ENCODE measurements around the gene FBXO48. TPM values are rescaled to one million over a fixed set of nuclear protein-coding genes. Genes with fewer than 3 reads are reported as not detected.

FBXO48 gene
- total RNA-seq, 1 experiment from 2014 or later = 0.74 TPM

DNA sequence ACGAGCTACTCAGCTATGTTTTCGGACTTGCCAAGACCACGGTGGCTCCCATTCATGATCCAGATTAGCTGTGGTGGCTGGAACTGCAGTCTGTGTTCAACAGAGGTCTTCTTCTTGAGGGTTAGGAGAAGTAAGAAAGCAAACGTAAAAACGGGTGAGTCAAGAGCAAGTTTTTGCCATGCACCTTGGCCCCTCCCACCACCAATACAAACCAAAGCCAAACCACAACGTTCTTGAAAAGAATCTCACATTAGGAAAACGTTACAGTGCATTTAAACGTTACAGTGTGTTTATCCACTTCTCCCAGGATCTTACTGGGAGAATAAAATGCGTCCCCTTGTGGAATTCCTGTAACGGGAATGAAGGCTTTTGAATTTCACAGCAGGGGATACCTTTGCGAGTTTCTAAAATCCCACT is 725 bp downstream of the FBXO48 start:
- Histone ChIP-seq H3K9me3 (ENCODE audit: control insufficient read depth, insufficient read depth, low read depth, low read length) (no peaks in the 10 kb centered on the region), H3K4me1 (ENCODE audit: control insufficient read depth, insufficient read depth, low read length) (peaks cover 17% of the 10 kb centered on the region), H3K36me3 (ENCODE audit: control insufficient read depth, insufficient read depth, low read length) (no peaks in the 10 kb centered on the region), H3K4me3 (ENCODE audit: low read depth in 2 of 2, low read length in 2 of 2) (peak overlapping the region; percentile 85 to 89), H3K27ac (ENCODE audit: low read length) (peak overlapping the region; percentile 78), H3K27me3 (ENCODE audit: control insufficient read depth, insufficient read depth, low read length) (no peaks in the 10 kb centered on the region)
- CTCF ChIA-PET = interaction anchor here (1.3 to 1.9 kb wide), 2 partner anchors 21 to 243 kb away, joined by 4 to 6 read pairs; no protein-coding TSS in a partner anchor
- no TSS peak for BruUV-seq (replicated peaks)
- ATAC-seq (no peak), DNase-seq (ENCODE audit: low read depth, low spot score) (no peak)
- in situ Hi-C loops (cut with HindIII; ENCODE audit: low pct_unique_long_range_greater_than_20kb, low sequenced_read_pairs) (no loop called here), intact Hi-C loops (cut with micrococcal nuclease; ENCODE audit: unreplicated experiment) (no loop called here)
- POLR2A ChIA-PET = interaction anchor here (0.6 to 0.9 kb wide), 3 partner anchors 99 to 1842 kb away, joined by 3 to 4 read pairs (median 4); partner anchors contain the start of gene PNO1
- TF ChIP-seq, protein P1, sequence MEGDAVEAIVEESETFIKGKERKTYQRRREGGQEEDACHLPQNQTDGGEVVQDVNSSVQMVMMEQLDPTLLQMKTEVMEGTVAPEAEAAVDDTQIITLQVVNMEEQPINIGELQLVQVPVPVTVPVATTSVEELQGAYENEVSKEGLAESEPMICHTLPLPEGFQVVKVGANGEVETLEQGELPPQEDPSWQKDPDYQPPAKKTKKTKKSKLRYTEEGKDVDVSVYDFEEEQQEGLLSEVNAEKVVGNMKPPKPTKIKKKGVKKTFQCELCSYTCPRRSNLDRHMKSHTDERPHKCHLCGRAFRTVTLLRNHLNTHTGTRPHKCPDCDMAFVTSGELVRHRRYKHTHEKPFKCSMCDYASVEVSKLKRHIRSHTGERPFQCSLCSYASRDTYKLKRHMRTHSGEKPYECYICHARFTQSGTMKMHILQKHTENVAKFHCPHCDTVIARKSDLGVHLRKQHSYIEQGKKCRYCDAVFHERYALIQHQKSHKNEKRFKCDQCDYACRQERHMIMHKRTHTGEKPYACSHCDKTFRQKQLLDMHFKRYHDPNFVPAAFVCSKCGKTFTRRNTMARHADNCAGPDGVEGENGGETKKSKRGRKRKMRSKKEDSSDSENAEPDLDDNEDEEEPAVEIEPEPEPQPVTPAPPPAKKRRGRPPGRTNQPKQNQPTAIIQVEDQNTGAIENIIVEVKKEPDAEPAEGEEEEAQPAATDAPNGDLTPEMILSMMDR (IDR thresholded peaks at IDR 0.05) = peak; percentile 39
- TF ChIP-seq POLR2AphosphoS5 (IDR thresholded peaks at IDR 0.05; ENCODE audit: low read depth, low read length) = no peak

DNA sequence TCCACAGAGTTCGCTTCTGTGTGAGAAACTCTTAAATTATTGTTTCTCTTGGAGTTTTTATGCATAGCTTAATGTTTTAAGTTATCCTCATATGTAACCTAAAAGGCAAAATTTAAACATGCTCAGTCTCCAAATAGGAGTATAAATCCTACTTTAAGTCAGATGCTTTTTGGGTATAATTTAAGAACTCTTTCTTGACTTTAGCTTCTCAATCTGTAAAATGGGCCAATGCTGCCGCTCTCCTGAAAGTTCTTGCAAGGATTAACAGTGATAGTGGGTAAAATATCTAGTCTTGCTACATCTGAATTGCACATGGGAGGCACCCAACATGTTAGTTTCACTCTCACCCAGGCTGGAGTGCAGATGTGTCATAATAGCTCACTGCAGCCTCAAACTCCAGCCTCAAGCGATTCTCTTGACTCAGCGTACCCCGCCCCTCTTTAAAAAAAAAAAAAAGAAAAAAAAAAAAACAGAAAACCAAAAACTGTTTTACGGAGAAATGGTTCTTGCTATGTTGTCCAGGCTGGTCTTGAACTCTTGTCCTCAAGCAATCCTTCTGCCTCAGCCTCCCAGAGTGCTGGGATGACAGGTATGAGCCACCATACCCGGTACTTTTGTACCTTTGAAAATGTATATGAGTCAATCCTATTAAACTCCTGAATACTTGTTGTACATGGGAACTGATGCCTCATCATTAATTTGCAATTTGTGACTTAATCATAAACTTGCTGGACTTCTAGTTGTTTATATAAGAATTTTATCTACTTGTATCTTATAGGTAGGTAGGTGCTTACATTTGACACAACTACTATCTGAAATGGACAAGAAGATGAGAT is 1.8 kb downstream of the FBXO48 start:
- in situ Hi-C loops (cut with HindIII; ENCODE audit: low pct_unique_long_range_greater_than_20kb, low sequenced_read_pairs) = no loop called here
- TF ChIP-seq, protein P1 (IDR thresholded peaks at IDR 0.05) = no peak
- no peak for TF ChIP-seq SIN3A (IDR thresholded peaks at IDR 0.05; ENCODE audit: borderline replicate concordance, insufficient read depth, low read depth, low read length)
- TF ChIP-seq POLR2AphosphoS5 (IDR thresholded peaks at IDR 0.05; ENCODE audit: low read depth, low read length) = no peak
- TF ChIP-seq TCF7L2 (IDR thresholded peaks at IDR 0.05; ENCODE audit: low read depth, low read length) = no peak
- TF ChIP-seq, protein P2, sequence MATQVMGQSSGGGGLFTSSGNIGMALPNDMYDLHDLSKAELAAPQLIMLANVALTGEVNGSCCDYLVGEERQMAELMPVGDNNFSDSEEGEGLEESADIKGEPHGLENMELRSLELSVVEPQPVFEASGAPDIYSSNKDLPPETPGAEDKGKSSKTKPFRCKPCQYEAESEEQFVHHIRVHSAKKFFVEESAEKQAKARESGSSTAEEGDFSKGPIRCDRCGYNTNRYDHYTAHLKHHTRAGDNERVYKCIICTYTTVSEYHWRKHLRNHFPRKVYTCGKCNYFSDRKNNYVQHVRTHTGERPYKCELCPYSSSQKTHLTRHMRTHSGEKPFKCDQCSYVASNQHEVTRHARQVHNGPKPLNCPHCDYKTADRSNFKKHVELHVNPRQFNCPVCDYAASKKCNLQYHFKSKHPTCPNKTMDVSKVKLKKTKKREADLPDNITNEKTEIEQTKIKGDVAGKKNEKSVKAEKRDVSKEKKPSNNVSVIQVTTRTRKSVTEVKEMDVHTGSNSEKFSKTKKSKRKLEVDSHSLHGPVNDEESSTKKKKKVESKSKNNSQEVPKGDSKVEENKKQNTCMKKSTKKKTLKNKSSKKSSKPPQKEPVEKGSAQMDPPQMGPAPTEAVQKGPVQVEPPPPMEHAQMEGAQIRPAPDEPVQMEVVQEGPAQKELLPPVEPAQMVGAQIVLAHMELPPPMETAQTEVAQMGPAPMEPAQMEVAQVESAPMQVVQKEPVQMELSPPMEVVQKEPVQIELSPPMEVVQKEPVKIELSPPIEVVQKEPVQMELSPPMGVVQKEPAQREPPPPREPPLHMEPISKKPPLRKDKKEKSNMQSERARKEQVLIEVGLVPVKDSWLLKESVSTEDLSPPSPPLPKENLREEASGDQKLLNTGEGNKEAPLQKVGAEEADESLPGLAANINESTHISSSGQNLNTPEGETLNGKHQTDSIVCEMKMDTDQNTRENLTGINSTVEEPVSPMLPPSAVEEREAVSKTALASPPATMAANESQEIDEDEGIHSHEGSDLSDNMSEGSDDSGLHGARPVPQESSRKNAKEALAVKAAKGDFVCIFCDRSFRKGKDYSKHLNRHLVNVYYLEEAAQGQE (IDR thresholded peaks at IDR 0.05; ENCODE audit: insufficient read depth in 1 of 2, low read depth in 2 of 2, low read length in 1 of 2) = no peak
- CTCF ChIA-PET = interaction anchor here (1.3 kb wide), 1 partner anchor 244 kb away, joined by 3 read pairs; no protein-coding TSS in a partner anchor
- DNase-seq (ENCODE audit: low read depth, low spot score) (no peak), ATAC-seq (no peak)
- no peaks in the 10 kb centered on the region for H3K9me3 ChIP-seq (ENCODE audit: control insufficient read depth, insufficient read depth, low read depth, low read length)
- no peak overlapping the region for H3K4me3 ChIP-seq (ENCODE audit: low read depth in 2 of 2, low read length in 2 of 2)
- H3K27me3 ChIP-seq (ENCODE audit: control insufficient read depth, insufficient read depth, low read length) = no peaks in the 10 kb centered on the region
- intact Hi-C loops (cut with micrococcal nuclease; ENCODE audit: unreplicated experiment) = no loop called here
- H3K36me3 ChIP-seq (ENCODE audit: control insufficient read depth, insufficient read depth, low read length) = no peaks in the 10 kb centered on the region
- no TSS peak for BruUV-seq (replicated peaks)
- POLR2A ChIA-PET = no interaction called here
- H3K4me1 ChIP-seq (ENCODE audit: control insufficient read depth, insufficient read depth, low read length) = peaks cover 17% of the 10 kb centered on the region
- no peak overlapping the region for H3K27ac ChIP-seq (ENCODE audit: low read length)

All from Panc1 (cell line).